Hematopoietic multipotent progenitor cell (in vitro differentiated cells): ENCODE data around the gene VTI1A. TPM values are rescaled to one million over a fixed set of nuclear protein-coding genes. Genes with fewer than 3 reads are reported as not detected.

Experiments
- DNase-seq, 3 donors: peaks; one replicate each; pipeline ENCODE4 v3.0.0-alpha.2; 2011 to 2015; ENCODE audit warnings: low read depth in 2 of 3, low spot score in 2 of 3
- total RNA-seq: library from RNA; depleted of rRNA; stranded (reverse); fragments of >200 nt; gene quantifications from one replicate; pipeline ENCODE4 v1.2.3, GENCODE V29; 2012

Gene VTI1A
- total RNA-seq, 1 donor: 20.7 TPM

- no peak for DNase-seq
Measured at GRCh38 chr10:112628951-112629609, 182.1 kb downstream of the VTI1A start.

- no peak for DNase-seq
Measured at GRCh38 chr10:112631501-112632400, 184.7 kb downstream of the VTI1A start.

GRCh38 chr10:112634096-112634830 is 187.2 kb downstream of the VTI1A start:
- peak in 1 of 3 donors; percentile 20 for DNase-seq

GRCh38 chr10:112637901-112638300 is 190.9 kb downstream of the VTI1A start:
- no peak for DNase-seq

DNA sequence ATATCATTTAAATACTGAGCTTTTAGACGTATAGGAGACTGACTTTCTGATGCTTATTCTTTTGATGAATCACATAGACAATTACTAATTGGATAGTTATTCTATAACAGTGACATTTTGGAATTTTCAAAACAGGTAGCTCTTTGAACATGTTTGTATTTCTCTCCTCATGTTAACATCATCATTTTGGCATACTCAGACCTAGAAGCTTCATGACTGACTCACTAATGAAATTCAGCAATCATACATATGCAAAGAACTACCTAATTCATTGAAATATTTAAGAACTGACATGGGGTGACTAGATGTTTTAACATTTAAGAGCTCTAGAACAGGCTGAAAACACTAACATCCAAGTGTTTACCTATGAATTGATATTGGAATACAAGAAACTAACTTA is 192.3 kb downstream of the VTI1A start:
- no peak for DNase-seq

DNA sequence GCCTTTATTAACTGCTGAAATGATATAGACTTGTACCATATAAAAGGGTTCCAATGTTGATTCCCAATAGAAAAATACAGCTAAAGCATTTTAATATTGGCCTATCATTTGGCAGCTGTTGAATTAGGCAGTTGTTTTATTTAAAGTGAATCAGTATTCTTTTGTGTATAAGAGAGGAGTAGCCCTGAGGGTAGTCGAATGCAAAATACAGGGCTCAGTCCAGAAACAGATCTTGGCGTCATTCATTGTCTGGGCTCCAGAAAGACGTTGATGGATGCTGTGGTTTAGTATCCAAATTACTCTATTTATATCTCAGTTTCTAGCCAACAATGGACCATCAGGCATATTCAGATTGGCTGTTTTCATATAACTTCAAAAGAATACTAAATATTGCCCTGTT is 193.6 kb downstream of the VTI1A start:
- no peak for DNase-seq

DNA sequence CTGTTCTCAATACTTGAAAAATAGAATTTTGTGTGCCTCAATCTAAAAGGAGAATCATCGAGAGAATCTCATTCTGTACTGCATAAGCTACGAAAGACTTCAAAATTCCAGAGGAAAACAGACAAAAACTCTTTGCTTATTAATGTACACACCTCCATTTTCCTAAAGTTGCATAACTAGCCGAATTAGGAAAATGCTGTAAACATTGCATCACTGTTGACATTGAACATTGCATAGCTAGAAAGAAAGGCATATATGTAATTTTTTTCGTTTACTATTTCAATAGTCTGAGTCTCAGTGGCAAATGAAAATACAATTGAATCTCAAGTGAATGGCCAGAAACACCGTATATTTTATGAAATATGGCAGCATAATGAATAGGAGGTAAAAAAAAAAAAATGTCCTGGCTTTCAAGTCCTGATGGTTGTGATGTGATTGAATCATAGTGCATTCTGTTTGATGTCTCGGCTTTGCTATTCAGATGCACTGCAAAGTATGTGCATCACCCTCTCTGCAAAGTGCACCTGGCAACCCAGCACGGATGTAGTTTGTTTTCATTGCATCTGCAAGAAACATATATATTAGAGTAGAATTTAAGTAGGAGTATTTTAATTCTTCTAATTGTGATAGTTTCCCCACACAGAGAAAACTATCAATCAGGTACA is 196.7 kb downstream of the VTI1A start:
- no peak for DNase-seq

- DNase-seq: no peak
Measured at GRCh38 chr10:112644265-112644645, 197.2 kb downstream of the VTI1A start.

GRCh38 chr10:112649006-112649821 is 202.2 kb downstream of the VTI1A start:
- DNase-seq: no peak

DNA sequence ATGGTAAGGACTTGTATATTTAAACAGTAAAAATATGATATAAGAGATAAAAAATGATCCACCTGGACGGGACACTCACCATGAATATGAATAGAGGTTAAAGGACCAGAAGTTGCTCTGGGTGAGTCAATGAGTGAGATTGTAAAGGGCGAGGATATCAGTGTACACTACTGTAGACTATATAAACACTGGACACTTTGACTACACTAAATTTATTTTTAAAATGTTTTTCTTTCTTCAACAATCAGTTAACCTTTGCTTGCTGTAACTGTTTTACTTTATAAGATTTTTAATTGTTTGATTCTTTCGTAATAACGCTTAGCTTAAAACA is 202.8 kb downstream of the VTI1A start:
- DNase-seq: no peak

- no peak for DNase-seq
Measured at GRCh38 chr10:112650588-112651030, 203.6 kb downstream of the VTI1A start.

- no peak for DNase-seq
Measured at GRCh38 chr10:112653215-112653614, 206.2 kb downstream of the VTI1A start.

GRCh38 chr10:112653851-112654250 is 206.8 kb downstream of the VTI1A start:
- no peak for DNase-seq

- DNase-seq: no peak
Measured at GRCh38 chr10:112654794-112655193, 207.8 kb downstream of the VTI1A start.

GRCh38 chr10:112655722-112656121 is 208.7 kb downstream of the VTI1A start:
- DNase-seq: no peak

DNA sequence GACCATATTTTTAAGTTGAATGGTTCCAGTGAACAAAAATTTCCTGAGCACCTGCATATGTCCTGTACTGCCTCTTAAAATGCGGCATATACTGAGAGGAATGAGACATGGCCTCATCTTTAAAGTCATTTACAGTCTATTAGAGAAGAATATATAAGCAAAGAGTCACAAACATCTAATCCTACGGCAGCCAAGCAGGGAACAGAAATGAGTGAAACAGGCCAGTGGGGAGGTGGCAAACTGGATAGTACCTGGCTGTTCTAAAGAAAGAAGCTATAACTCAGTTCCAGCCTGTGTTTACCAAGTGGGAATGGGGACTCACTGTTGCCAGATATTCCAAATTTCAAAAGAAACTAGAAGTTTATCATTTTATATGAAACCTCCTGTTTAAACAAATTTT is 211.4 kb downstream of the VTI1A start:
- no peak for DNase-seq

DNA sequence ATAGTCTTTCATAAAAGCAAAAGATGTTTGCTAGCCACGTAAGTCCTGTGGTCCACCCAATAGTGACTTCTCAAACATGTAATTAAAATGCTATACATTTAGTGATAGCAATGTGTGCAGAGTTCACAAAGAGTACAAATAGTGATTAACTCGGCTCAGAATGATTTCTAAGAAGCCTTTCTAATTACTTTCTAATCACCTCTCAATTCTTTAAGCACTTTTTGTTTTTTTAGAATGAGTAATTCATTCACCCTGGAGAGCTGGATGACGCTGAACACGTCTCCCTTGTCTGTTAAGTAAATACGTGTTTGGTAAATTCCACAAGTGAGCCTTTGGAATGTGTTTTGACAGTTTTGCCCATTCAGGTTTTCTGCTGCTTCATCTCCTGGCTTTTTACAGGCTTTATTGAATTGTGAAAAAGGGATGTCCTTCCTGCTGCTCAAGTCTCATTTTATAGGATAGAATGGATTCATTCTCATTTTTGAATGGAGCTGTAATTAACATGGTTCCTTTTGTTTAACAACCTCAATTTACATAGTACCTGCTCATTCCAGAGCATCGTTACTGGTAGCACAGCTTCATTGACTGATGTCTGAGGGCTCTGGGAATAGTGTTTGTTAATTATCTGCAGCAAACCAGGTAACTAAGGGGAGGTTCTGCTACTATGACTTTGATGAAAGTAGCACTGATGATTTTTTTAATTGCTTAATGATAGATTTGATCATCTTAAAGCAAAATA is 212.1 kb downstream of the VTI1A start:
- no peak for DNase-seq

DNA sequence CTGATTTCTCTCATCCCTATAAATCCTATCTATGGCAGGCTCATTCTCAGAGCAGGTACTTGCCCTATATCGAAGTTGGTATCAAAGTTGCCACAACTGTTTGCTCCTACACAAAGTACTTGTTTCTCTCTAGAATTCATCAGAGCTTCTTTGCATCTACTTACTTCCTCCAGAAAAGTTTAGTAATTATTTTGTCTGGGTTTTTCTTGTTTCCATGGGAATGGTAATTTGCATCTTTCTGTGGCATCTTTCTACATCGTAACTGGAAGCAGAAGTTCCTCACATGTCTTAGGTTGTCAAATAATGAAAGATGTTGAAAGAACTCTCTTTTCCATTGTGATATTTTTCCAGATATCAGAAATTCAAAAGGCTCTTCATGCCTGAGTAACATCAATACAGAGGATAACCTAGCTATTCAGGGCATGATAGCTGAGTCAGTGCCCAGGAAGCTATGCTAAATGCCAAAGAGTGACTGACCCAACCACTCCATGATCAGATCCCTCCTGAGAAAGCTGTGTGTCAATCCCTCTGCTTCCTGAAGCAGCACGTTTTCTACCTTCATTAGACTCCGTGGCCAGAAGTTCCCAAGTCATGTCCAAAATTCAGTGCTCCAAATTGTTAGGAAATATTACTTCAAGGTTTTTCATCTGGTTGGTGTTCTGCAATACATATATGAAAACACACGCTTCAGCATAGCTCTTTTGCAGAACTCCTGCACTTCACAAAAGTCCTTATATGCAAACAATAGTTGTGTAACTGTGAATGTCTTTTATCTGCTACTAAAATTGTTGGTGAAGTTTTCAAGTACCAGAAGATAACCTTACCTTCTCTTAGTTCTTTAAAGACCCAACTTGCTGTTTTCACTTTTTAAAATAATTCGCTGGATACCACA is 216.5 kb downstream of the VTI1A start:
- DNase-seq: no peak
